GM12878 (cell line): ENCODE data around the gene CYBC1. TPM values are rescaled to one million over a fixed set of nuclear protein-coding genes. Genes with fewer than 3 reads are reported as not detected.

ENCODE experiments used
- ATAC-seq: fragments of 200-7000 bp; cut with Tn5 transposase; 3 replicates; pipeline ENCODE4 v1.9.1; 2020; ENCODE audit warnings: mild to moderate bottlenecking, moderate library complexity
- BruUV-seq: library from RNA; stranded (reverse); fragments of 400-500 nt; replicated peaks from 2 replicates; lab custom pipeline; 2021; lab: Mats Ljungman, UMichigan
- CTCF ChIA-PET: fragments of 300-600 bp; sonication (Branson Sonifier 250); formaldehyde crosslinking; extraction: SDS; loops from one replicate; lab custom pipeline; 2021; ENCODE audit warnings: inconsistent platforms; lab: Yijun Ruan, JAX
- POLR2A ChIA-PET: fragments of 350-600 bp; formaldehyde crosslinking; extraction: SDS; loops from one replicate; lab custom pipeline; 2021; ENCODE audit warnings: inconsistent platforms; lab: Charles Lee
- RAD21 ChIA-PET: fragments of 300-600 bp; sonication (Branson Sonifier 250); formaldehyde crosslinking; loops from one replicate; lab custom pipeline; 2023; ENCODE audit warnings: antibody characterized with exemption; ENCODE audit not compliant: unreplicated experiment; lab: Charles Lee
- SMC1A ChIA-PET: fragments of 300-600 bp; sonication (Branson Sonifier 250); formaldehyde crosslinking; loops from one replicate; lab custom pipeline; 2023; ENCODE audit not compliant: unreplicated experiment, uncharacterized antibody; lab: Charles Lee
- DNase-seq: peaks from one replicate; pipeline ENCODE4 v3.0.0-alpha.2; 2011; ENCODE audit warnings: low read depth, low spot score
- FAIRE-seq: peaks from 3 replicates; lab custom pipeline; 2011; peaks lifted over from hg19 to GRCh38; lab: Jason Lieb, UNC
- H2AFZ ChIP-seq: 2 replicates; pipeline ENCODE4 v1.6.0; 2011; ENCODE audit warnings: low read depth, low read length, control low read depth; ENCODE audit not compliant: control insufficient read depth
- H3K27ac ChIP-seq: 2 replicates; pipeline ENCODE4 v1.5.1; 2011; ENCODE audit warnings: control low read depth; ENCODE audit not compliant: control insufficient read depth, insufficient read depth
- H3K27me3 ChIP-seq, 2 experiments: replicated peaks in 1 of 2; 2 replicates each; pipeline versions ENCODE4 v1.6.0 to v1.6.1; 2011; ENCODE audit warnings: low read length in 1 of 2; ENCODE audit not compliant: control insufficient read depth in 2 of 2, insufficient read depth in 2 of 2
- H3K36me3 ChIP-seq, 2 experiments: 2 replicates each; pipeline ENCODE4 v1.5.1; 2011; ENCODE audit warnings: low read length in 1 of 2; ENCODE audit not compliant: control insufficient read depth in 2 of 2, insufficient read depth in 2 of 2
- H3K4me1 ChIP-seq: 2 replicates; pipeline ENCODE4 v1.6.1; 2011; ENCODE audit warnings: mild to moderate bottlenecking, low read length, moderate library complexity, mixed read lengths; ENCODE audit not compliant: control insufficient read depth, insufficient read depth
- H3K4me2 ChIP-seq: 2 replicates; pipeline ENCODE4 v1.6.0; 2011; ENCODE audit warnings: control low read depth; ENCODE audit not compliant: control insufficient read depth, insufficient read depth
- H3K4me3 ChIP-seq: fragments of 200-600 bp; sonication (generic); 2 replicates; pipeline ENCODE4 v1.5.1; 2016
- H3K79me2 ChIP-seq: 2 replicates; pipeline ENCODE4 v1.6.0; 2011; ENCODE audit warnings: low read length; ENCODE audit not compliant: control insufficient read depth, insufficient read depth
- H3K9ac ChIP-seq: 2 replicates; pipeline ENCODE4 v1.8.0; 2011; ENCODE audit warnings: low read length, control low read depth, mixed read lengths; ENCODE audit not compliant: control insufficient read depth, insufficient read depth
- H3K9me3 ChIP-seq: replicated peaks from 3 replicates; pipeline ENCODE4 v1.5.1; 2011; ENCODE audit warnings: mild to moderate bottlenecking, low read length; ENCODE audit not compliant: control insufficient read depth, insufficient read depth
- H4K20me1 ChIP-seq: 2 replicates; pipeline ENCODE4 v1.6.0; 2011; ENCODE audit not compliant: control insufficient read depth, insufficient read depth
- CHD4 ChIP-seq: fragments of 200-600 bp; sonication (generic); IDR thresholded peaks from 2 replicates; pipeline ENCODE4 v1.6.1; 2016; ENCODE audit warnings: mild to moderate bottlenecking
- CREM ChIP-seq: IDR thresholded peaks from 2 replicates; pipeline ENCODE4 v1.6.1; 2014; ENCODE audit warnings: antibody characterized with exemption, low read depth
- EZH2 ChIP-seq: IDR thresholded peaks from 2 replicates; pipeline ENCODE4 v1.6.1; 2012; ENCODE audit warnings: low read depth, mild to moderate bottlenecking, control low read depth, inconsistent platforms, low read length, borderline replicate concordance; ENCODE audit not compliant: control insufficient read depth
- NKRF ChIP-seq: fragments of 450-650 bp; conservative IDR thresholded peaks from 2 replicates; pipeline ENCODE4 v1.6.1; 2017; ENCODE audit warnings: mild to moderate bottlenecking, moderate library complexity
- POLR2A ChIP-seq: IDR thresholded peaks from 2 replicates; pipeline ENCODE4 v1.6.1; 2011; ENCODE audit warnings: low read depth, mild to moderate bottlenecking, low read length
- SKIL ChIP-seq: fragments of 450-650 bp; IDR thresholded peaks from 2 replicates; pipeline ENCODE4 v1.6.1; 2017; ENCODE audit warnings: mild to moderate bottlenecking, low read depth, inconsistent platforms; ENCODE audit not compliant: poor library complexity, severe bottlenecking
- USF1 ChIP-seq: IDR thresholded peaks from 2 replicates; pipeline ENCODE4 v1.6.1; 2011; ENCODE audit warnings: borderline replicate concordance, low read depth, mild to moderate bottlenecking, moderate library complexity, mixed read lengths, low read length; ENCODE audit not compliant: insufficient read depth; ENCODE audit errors: extremely low read length
- WGBS: methylation state at CpG from one replicate; pipeline ENCODE4 v1.1.6; 2016; ENCODE audit warnings: low lambda C conversion rate; ENCODE audit not compliant: insufficient replicate concordance, insufficient coverage; ENCODE audit errors: missing lambda C conversion rate; 5-methylcytosine and 5-hydroxymethylcytosine counted together
- in situ Hi-C: fragments of 300-500 bp; cut with MboI; formaldehyde crosslinking; loops from 9 replicates; pipeline ENCODE4 v1.14.3; 2018; ENCODE audit warnings: mixed read lengths
- intact Hi-C: fragments of 100-400 bp; cut with micrococcal nuclease; formaldehyde crosslinking; loops from one replicate; pipeline ENCODE4 v1.14.2; 2022; ENCODE audit not compliant: unreplicated experiment
- polyA plus RNA-seq, 11 experiments: library from polyadenylated mRNA; depleted of rRNA in 4 of 11; unstranded in 6 of 11; stranded (reverse) in 5 of 11; fragments of >200 nt; fragmentation: Nextera tagmentation in 4 of 11; fragmentation: Illumina TruSeq in 1 of 11; extraction: Ambion mirVana in 4 of 11; extraction: Trizol in 1 of 11; gene quantifications; 1 replicate in 1 of 11; 2 replicates in 10 of 11; pipeline versions ENCODE4 v1.2.1 to v1.2.3, GENCODE V29; 2011 to 2016; ENCODE audit warnings: inconsistent platforms in 2 of 11, missing spikeins in 2 of 11, low read depth in 1 of 11
- total RNA-seq, 4 experiments: library from RNA; depleted of rRNA in 3 of 4; stranded (reverse); fragments of >200 nt in 3 of 4; fragmentation: Illumina TruSeq in 1 of 4; extraction: Trizol in 1 of 4; gene quantifications; 2 replicates each; pipeline versions ENCODE4 v1.2.1 to v1.2.3, GENCODE V29; 2013 to 2021

The CYBC1 gene
- total and polyA plus RNA-seq, 10 of the 15 experiments (the other 5 are each of a cell fraction or from before 2014, with no cell fraction given), result 4.2 to 162 (median 133) TPM

GRCh38 chr17:82447876-82448275 lies 2.7 kb downstream of the CYBC1 start (continued):
- no peak for TF ChIP-seq SKIL
- TF ChIP-seq CREM, result no peak
- TF ChIP-seq USF1, result no peak
- no peak for TF ChIP-seq CHD4
- TF ChIP-seq NKRF, result no peak

GRCh38 chr17:82446649-82447048 lies 3.9 kb downstream of the CYBC1 start:
- H3K27me3 ChIP-seq, result no peaks in the 10 kb centered on the region
- peaks cover 14 to 37% of the 10 kb centered on the region in 2 experiments for H3K36me3 ChIP-seq
- H3K27ac ChIP-seq, result no peak overlapping the region
- POLR2A ChIA-PET, result no interaction called here
- H4K20me1 ChIP-seq, result no peaks in the 10 kb centered on the region; the same call in none of the 2 replicates
- peaks cover 9% of the 10 kb centered on the region for H3K4me1 ChIP-seq
- intact Hi-C loops, result loop anchor here (5.0 kb wide), 1 partner anchor 106 kb away; no protein-coding TSS in a partner anchor
- ATAC-seq (no peak), FAIRE-seq (no peak), DNase-seq (no peak)
- no peaks in the 10 kb centered on the region for H3K9me3 ChIP-seq
- CTCF ChIA-PET, result no interaction called here
- SMC1A ChIA-PET, result no interaction called here
- 92% methylated on average over 12 of the region's 12 CpGs for WGBS
- no peak overlapping the region for H3K9ac ChIP-seq
- no peak overlapping the region for H3K4me3 ChIP-seq
- H3K79me2 ChIP-seq, result peaks cover 41% of the 10 kb centered on the region
- H2AFZ ChIP-seq, result no peak overlapping the region
- BruUV-seq, result no TSS peak
- TF ChIP-seq POLR2A (peak; percentile 15; the same call in 1 of the 2 replicates), EZH2 (no peak)
- TF ChIP-seq, all 136 proteins: peak for 1
- RAD21 ChIA-PET, result no interaction called here
- in situ Hi-C loops, result no loop called here
- H3K4me2 ChIP-seq, result no peak overlapping the region
